Memory B cell (primary cell): ENCODE measurements around the gene POF1B.
A peak's percentile ranks its signal among the peaks of the same experiment; 100 is the strongest.
"Not testable (repeated sequence)": the region's sequence is repeated elsewhere in the genome, so short reads cannot be mapped to it uniquely, and the experiment has no call there.

Experiments
- ATAC-seq: fragments of 150-1000 bp; cut with Tn5 transposase; 2 replicates; pipeline ENCODE4 v1.10.0; 2021; ENCODE audit warnings: low read depth, mild to moderate bottlenecking, moderate library complexity
- DNase-seq, 2 donors: peaks; one replicate each; pipeline ENCODE4 v3.0.0; 2022; ENCODE audit warnings: low spot score in 2 of 2
- H3K27ac Mint-ChIP-seq: one replicate; pipeline ENCODE4 v1.8.0; 2022; ENCODE audit warnings: mild to moderate bottlenecking, moderate library complexity, mixed read lengths
- H3K27me3 Mint-ChIP-seq: one replicate; pipeline ENCODE4 v1.8.0; 2022; ENCODE audit warnings: mixed read lengths
- H3K36me3 Mint-ChIP-seq: one replicate; pipeline ENCODE4 v1.8.0; 2022; ENCODE audit warnings: mild to moderate bottlenecking, mixed read lengths
- H3K4me1 Mint-ChIP-seq: one replicate; pipeline ENCODE4 v1.8.0; 2022; ENCODE audit warnings: mixed read lengths
- H3K4me3 Mint-ChIP-seq: one replicate; pipeline ENCODE4 v1.8.0; 2022; ENCODE audit warnings: mild to moderate bottlenecking, moderate library complexity, mixed read lengths
- H3K9me3 Mint-ChIP-seq: one replicate; pipeline ENCODE4 v1.8.0; 2022; ENCODE audit warnings: mixed read lengths

The POF1B gene

GRCh38 chrX:85311348-85311747 lies 68.1 kb downstream of the POF1B start:
- not testable (repeated sequence) for H3K27ac Mint-ChIP-seq, H3K4me3 Mint-ChIP-seq, H3K4me1 Mint-ChIP-seq, H3K36me3 Mint-ChIP-seq, ATAC-seq, H3K27me3 Mint-ChIP-seq, DNase-seq, H3K9me3 Mint-ChIP-seq

GRCh38 chrX:85309717-85310116 lies 69.7 kb downstream of the POF1B start:
- H3K9me3 Mint-ChIP-seq: peaks cover 2% of the 10 kb centered on the region
- no peak overlapping the region for H3K27ac Mint-ChIP-seq
- H3K36me3 Mint-ChIP-seq: peaks cover 1% of the 10 kb centered on the region
- DNase-seq (no peak), ATAC-seq (no peak)
- H3K4me1 Mint-ChIP-seq: peaks cover 4% of the 10 kb centered on the region
- H3K4me3 Mint-ChIP-seq: no peak overlapping the region
- no peaks in the 10 kb centered on the region for H3K27me3 Mint-ChIP-seq

- Mint-ChIP-seq H3K4me3 (peak overlapping the region; percentile 32), H3K4me1 (peaks cover 4% of the 10 kb centered on the region), H3K36me3 (peaks cover 2% of the 10 kb centered on the region), H3K9me3 (no peaks in the 10 kb centered on the region), H3K27ac (no peak overlapping the region), H3K27me3 (no peaks in the 10 kb centered on the region)
- DNase-seq: no peak
- peak; percentile 68 for ATAC-seq
Observed at GRCh38 chrX:85303544-85303943, 75.9 kb downstream of the POF1B start.

GRCh38 chrX:85288992-85289723 lies 90.3 kb downstream of the POF1B start:
- ATAC-seq (no peak), DNase-seq (no peak)
- peaks cover 8% of the 10 kb centered on the region for H3K9me3 Mint-ChIP-seq
- no peaks in the 10 kb centered on the region for H3K4me1 Mint-ChIP-seq
- H3K27ac Mint-ChIP-seq: no peak overlapping the region
- H3K4me3 Mint-ChIP-seq: no peak overlapping the region
- no peaks in the 10 kb centered on the region for H3K27me3 Mint-ChIP-seq
- H3K36me3 Mint-ChIP-seq: peaks cover 3% of the 10 kb centered on the region

- not testable (repeated sequence) for DNase-seq, ATAC-seq, H3K9me3 Mint-ChIP-seq, H3K4me3 Mint-ChIP-seq, H3K27ac Mint-ChIP-seq, H3K36me3 Mint-ChIP-seq, H3K4me1 Mint-ChIP-seq, H3K27me3 Mint-ChIP-seq
Observed at GRCh38 chrX:85285286-85285685, 94.2 kb downstream of the POF1B start.

GRCh38 chrX:85244450-85245211 lies 134.8 kb downstream of the POF1B start:
- peak; percentile 45 for ATAC-seq
- peaks cover 5% of the 10 kb centered on the region for H3K4me1 Mint-ChIP-seq
- H3K9me3 Mint-ChIP-seq: no peaks in the 10 kb centered on the region
- H3K4me3 Mint-ChIP-seq: peak overlapping the region; percentile 92
- no peak for DNase-seq
- peaks cover 1% of the 10 kb centered on the region for H3K27me3 Mint-ChIP-seq
- H3K36me3 Mint-ChIP-seq: peaks cover 2% of the 10 kb centered on the region
- peak overlapping the region; percentile 87 for H3K27ac Mint-ChIP-seq

- ATAC-seq (peak; percentile 72), DNase-seq (peak; percentile 0 to 14)
- H3K9me3 Mint-ChIP-seq: no peaks in the 10 kb centered on the region
- H3K4me3 Mint-ChIP-seq: peak within 1 kb of the TSS; percentile 92
- peaks cover 2% of the 10 kb centered on the region for H3K36me3 Mint-ChIP-seq
- peaks cover 1% of the 10 kb centered on the region for H3K27me3 Mint-ChIP-seq
- peak within 1 kb of the TSS; percentile 87 for H3K27ac Mint-ChIP-seq
- H3K4me1 Mint-ChIP-seq: peaks cover 5% of the 10 kb centered on the region
Observed at GRCh38 chrX:85243761-85244449, 135.6 kb downstream of the POF1B start, which contains the start of the genes SATL1 and ZNF711. SATL1 (minus strand) TSS chrX:85243779; CDS start chrX:85108968, 134,811 bp downstream. ZNF711 (plus strand) TSS chrX:85243991; CDS start chrX:85247573, 3,582 bp downstream.

GRCh38 chrX:85243155-85243554 lies 136.3 kb downstream of the POF1B start:
- Mint-ChIP-seq H3K27me3 (peaks cover 1% of the 10 kb centered on the region), H3K27ac (no peak overlapping the region)
- no peak for DNase-seq

More at GRCh38 chrX:85243155-85243554, 136.3 kb downstream of the POF1B start:
- Mint-ChIP-seq H3K4me3 (peak overlapping the region; percentile 70), H3K4me1 (peaks cover 5% of the 10 kb centered on the region), H3K36me3 (no peaks in the 10 kb centered on the region), H3K9me3 (no peaks in the 10 kb centered on the region)
- ATAC-seq: no peak
